HCT116 (cell line): ENCODE data around the gene ZNF423.

Experiments used
- CEBPB ChIP-seq: IDR thresholded peaks from 2 replicates; pipeline ENCODE4 v1.6.1; 2012; ENCODE audit warnings: low read depth
- CTCF ChIP-seq, 3 experiments: fragments of 200-600 bp in 1 of 3; sonication (generic) in 1 of 3; IDR thresholded peaks in 2 of 3; conservative IDR thresholded peaks in 1 of 3; 2 replicates each; pipeline ENCODE4 v1.5.1; 2012 to 2017; ENCODE audit warnings: low read depth in 2 of 3, low read length in 2 of 3, antibody characterized with exemption in 1 of 3, borderline replicate concordance in 1 of 3, control low read depth in 1 of 3, mild to moderate bottlenecking in 1 of 3, mixed read lengths in 1 of 3, mixed run types in 1 of 3, moderate library complexity in 1 of 3; ENCODE audit not compliant: insufficient read depth in 1 of 3
- EZH2 ChIP-seq: fragments of 200-600 bp; sonication (generic); IDR thresholded peaks from 2 replicates; pipeline ENCODE4 v1.6.1; 2017; ENCODE audit warnings: antibody characterized with exemption, mixed run types
- EZH2phosphoT487 ChIP-seq: fragments of 200-600 bp; IDR thresholded peaks from 2 replicates; pipeline ENCODE4 v1.6.1; 2018; ENCODE audit warnings: antibody characterized with exemption, borderline replicate concordance
- POLR2A ChIP-seq: IDR thresholded peaks from 2 replicates; pipeline ENCODE4 v1.7.0; 2011; ENCODE audit warnings: borderline replicate concordance; ENCODE audit not compliant: insufficient read depth, insufficient read length; ENCODE audit errors: extremely low read depth
- RAD21 ChIP-seq: IDR thresholded peaks from 2 replicates; pipeline ENCODE4 v1.6.1; 2012; ENCODE audit warnings: low read depth, mild to moderate bottlenecking
- REST ChIP-seq: IDR thresholded peaks from 2 replicates; pipeline ENCODE4 v1.6.1; 2012; ENCODE audit warnings: low read depth
- SIN3A ChIP-seq: IDR thresholded peaks from 2 replicates; pipeline ENCODE4 v1.6.1; 2012; ENCODE audit warnings: low read depth
- YY1 ChIP-seq: IDR thresholded peaks from 2 replicates; pipeline ENCODE4 v1.6.1; 2011; ENCODE audit warnings: low read length, low read depth, moderate library complexity, mild to moderate bottlenecking; ENCODE audit not compliant: insufficient replicate concordance; ENCODE audit errors: extremely low read depth

GRCh38 chr16:49776734-49777133 is 79.2 kb downstream of the ZNF423 start:
- TF ChIP-seq CTCF (IDR thresholded peaks at IDR 0.05 in 2 of 3, conservative IDR thresholded peaks at IDR 0.05 in 1 of 3; ENCODE audit: borderline replicate concordance in 1 of 3, insufficient read depth in 1 of 3, low read depth in 2 of 3, low read length in 2 of 3): no peak
- no peak for TF ChIP-seq REST
- no peak for TF ChIP-seq POLR2A
- no peak for TF ChIP-seq RAD21
- TF ChIP-seq EZH2phosphoT487: no peak
- TF ChIP-seq SIN3A: no peak
- no peak for TF ChIP-seq EZH2
- no peak for TF ChIP-seq YY1
- TF ChIP-seq CEBPB: no peak
